ENCODE measurements around the gene PDRG1. TPM values are rescaled to one million over a fixed set of nuclear protein-coding genes. Genes with fewer than 3 reads are reported as not detected.
A peak's percentile ranks its signal among the peaks of the same experiment; 100 is the strongest.

Gene PDRG1
- 3.1 and 3.4 TPM in 2 replicates for total RNA-seq

GRCh38 chr20:31951530-31952453 is at the start of gene PDRG1:
Gene PDRG1, minus strand, starts transcription at chr20:31952046. Its CDS starts 85 bp downstream, at chr20:31951961.

GRCh38 chr20:31967830-31968249 is 16.0 kb upstream of the PDRG1 start, which contains the start of gene XKR7:
Gene XKR7, plus strand, starts transcription at chr20:31968151. Its CDS starts 25 bp downstream, at chr20:31968176.

Small RNA genes lying within 50 kb of the gene (small RNA-seq; reads per million reads assigned to genes)
- 1.1 reads per million, percentile 48 among the genes with 10 or more reads in this experiment for gene RNU1-94P

Other genes starting within 250 kb of the PDRG1 start
- 77.9 and 97.6 TPM in 2 replicates for gene BCL2L1, start 229.2 kb downstream of the PDRG1 start, total RNA-seq
- gene TPX2, start 212.8 kb downstream of the PDRG1 start, total RNA-seq, result 34.5 and 52.8 TPM in 2 replicates
- gene MYLK2, start 132.7 kb downstream of the PDRG1 start, total RNA-seq, result 0.11 and 0.13 TPM in 2 replicates
- gene FOXS1, start 106.4 kb downstream of the PDRG1 start, total RNA-seq, result not detected in 2 replicates
- gene DUSP15, start 81.5 kb downstream of the PDRG1 start, total RNA-seq, result 1.5 and 1.6 TPM in 2 replicates
- gene TTLL9, start 81.4 kb downstream of the PDRG1 start, total RNA-seq, result 0.11 and 0.26 TPM in 2 replicates
- gene XKR7, start 16.1 kb upstream of the PDRG1 start, total RNA-seq, result not detected in 2 replicates
- not detected in 2 replicates for gene CCM2L, start 58.4 kb upstream of the PDRG1 start, total RNA-seq
- gene HCK, start 100.2 kb upstream of the PDRG1 start, total RNA-seq, result 0.11 TPM in 1 of 2 replicates, not detected in the other
- gene TM9SF4, start 157.7 kb upstream of the PDRG1 start, total RNA-seq, result 46.8 and 48.2 TPM in 2 replicates